HG02759 (cell line): ENCODE results near the gene PKP3.
"Not testable (repeated sequence)": the region's sequence is repeated elsewhere in the genome, so short reads cannot be mapped to it uniquely, and the experiment has no call there.

Experiments used
- ATAC-seq: cut with Tn5 transposase; IDR thresholded peaks from one replicate; pipeline ENCODE4 v1.9.1; 2021; ENCODE audit warnings: mild to moderate bottlenecking, moderate library complexity; ENCODE audit not compliant: unreplicated experiment

Gene PKP3

DNA sequence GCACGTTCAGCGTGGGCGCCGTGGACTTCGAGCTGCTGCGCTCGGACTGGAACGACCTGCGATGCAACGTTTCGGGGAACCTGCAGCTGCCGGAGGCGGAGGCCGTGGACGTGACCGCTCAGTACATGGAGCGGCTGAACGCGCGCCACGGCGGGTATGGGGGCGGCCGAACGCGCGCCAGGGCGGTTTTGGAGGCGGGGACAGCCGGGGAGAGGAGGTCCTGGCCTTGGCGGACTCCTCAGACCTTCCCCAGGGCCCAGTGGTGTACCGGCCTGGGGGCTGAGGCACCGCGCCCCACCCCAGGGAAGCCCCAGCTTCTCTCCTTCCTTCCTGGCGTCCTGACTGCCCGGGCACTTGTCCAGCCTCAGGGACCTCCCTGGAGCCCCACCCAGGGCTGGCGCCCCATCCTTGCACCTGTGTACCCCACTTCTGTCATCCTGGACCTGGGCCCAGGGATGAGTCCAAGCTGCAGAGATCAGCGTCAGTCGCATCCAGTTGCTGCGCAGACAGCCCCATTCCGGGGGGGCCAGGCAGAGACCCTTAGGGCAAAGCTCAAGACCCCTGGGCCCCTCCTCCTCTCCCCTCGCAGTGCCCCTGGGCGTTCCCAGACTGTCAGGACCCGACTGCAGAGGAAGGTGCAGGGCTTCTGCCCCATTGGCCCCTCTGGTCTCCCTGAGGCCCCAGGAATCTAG, 16.7 kb upstream of the PKP3 start:
- ATAC-seq = no peak

DNA sequence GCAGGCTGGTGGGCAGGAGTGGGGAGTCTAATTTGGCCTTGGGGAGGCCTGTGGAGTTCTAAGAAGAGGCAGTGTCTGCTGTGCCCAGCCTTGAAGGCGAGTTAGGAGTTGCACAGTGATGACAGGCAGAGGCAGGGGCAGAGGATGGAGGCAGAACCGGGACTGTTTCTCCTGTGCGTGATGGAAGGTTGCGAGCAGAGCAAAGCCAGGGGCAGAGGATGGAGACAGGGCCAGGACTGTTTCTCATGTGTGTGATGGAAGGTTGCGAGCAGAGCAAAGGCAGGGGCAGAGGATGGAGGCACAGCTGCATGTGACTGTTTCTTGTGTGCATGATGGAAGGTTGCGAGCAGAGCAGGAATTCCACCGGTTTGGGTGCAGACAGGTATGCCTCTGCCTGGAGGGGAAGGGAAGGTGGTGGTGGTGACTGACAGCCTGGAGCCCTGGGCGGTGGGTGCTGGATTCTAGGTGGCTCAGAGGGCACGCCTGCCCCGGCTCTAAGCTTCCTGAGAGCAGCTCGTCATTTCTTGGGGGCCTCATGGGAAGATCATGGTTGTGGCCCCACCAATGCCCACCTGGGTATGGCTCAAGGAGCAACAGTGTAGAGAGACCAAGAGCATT, 16.0 kb upstream of the PKP3 start:
- no peak for ATAC-seq

DNA sequence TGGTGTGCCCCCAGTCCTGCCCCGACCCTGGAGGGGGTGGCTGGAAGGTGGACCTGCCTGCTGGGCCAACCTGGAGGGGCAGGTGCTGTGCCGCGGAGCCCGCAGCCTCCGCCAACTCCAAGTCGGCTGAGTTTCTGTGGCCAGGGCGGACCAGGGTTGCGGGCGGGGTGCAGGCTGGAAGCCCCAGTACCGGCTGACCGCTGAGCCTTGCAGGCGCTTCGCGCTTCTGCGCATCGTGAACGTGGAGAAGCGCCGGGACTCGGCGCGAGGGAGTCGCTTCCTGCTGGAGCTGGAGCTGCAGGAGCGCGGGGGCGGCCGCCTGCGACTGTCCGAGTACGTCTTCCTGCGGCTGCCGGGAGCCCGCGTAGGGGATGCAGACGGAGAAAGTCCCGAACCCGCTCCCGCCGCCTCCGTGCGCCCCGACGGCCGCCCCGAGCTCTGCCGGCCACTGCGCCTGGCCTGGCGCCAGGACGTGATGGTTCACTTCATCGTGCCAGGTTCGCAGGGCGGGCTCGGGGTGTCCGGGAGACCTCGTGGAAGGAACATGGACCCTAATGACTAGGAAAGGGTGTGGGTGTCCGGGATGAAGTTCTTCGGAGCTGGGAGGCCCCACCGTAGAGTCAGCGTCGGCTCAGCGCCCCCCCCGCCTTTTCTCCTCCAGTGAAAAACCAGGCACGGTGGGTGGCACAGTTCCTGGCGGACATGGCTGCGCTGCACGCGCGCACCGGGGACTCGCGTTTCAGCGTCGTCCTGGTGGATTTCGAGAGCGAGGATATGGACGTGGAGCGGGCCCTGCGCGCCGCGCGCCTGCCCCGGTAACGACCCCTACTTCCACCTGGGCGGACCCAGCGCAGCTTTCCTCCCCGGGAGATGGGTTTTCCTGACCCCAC, 14.6 kb upstream of the PKP3 start:
- no peak for ATAC-seq

DNA sequence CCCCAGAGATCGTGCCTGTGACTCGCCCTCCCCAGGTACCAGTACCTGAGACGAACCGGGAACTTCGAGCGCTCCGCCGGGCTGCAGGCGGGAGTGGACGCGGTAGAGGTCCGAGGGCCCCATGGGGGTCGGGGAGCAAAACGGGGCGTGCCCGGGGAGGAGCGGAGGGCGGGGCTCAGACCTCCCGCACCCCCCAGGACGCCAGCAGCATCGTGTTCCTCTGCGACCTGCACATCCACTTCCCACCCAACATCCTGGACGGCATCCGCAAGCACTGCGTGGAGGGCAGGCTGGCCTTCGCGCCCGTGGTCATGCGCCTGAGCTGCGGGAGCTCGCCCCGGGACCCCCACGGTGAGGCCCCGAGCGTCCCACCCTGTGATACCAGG, 13.9 kb upstream of the PKP3 start:
- ATAC-seq = no peak

DNA sequence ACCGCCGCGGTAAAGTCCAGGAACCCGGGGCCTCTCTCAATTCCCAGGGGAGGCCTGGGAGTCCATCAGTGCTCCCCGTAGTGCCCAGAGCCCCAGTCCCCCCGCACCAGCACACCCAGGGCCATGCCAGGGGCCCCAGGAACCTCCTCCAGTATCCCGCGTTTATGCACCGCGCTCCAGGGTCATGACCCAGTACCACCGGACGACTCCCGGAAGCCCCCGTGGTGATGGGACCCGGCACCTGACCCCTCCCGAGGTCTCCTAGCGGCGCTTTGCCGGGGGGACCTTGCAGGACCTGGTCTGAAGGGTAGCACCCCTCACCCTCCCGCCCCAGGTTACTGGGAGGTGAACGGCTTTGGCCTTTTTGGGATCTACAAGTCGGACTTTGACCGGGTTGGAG, 13.5 kb upstream of the PKP3 start:
- ATAC-seq = no peak

DNA sequence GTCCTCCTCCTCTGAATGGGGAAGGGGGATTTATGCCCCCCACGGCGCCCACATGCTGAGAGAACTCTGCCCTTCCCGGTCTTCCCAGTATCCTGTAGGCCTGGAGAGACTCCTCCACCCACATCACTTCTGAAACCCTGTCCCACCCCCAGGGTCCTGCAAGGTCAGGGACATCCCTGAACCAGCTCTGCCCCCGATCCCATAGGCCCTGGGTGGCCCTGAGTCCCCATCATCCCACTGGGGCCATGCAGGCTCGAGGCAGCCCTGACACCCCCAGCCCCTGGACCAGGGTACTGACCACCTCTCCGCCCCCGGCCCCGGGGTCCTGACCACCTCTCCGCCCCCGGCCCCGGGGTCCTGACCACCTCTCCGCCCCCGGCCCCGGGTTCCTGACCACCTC, 13.0 kb upstream of the PKP3 start:
- ATAC-seq = no peak

DNA sequence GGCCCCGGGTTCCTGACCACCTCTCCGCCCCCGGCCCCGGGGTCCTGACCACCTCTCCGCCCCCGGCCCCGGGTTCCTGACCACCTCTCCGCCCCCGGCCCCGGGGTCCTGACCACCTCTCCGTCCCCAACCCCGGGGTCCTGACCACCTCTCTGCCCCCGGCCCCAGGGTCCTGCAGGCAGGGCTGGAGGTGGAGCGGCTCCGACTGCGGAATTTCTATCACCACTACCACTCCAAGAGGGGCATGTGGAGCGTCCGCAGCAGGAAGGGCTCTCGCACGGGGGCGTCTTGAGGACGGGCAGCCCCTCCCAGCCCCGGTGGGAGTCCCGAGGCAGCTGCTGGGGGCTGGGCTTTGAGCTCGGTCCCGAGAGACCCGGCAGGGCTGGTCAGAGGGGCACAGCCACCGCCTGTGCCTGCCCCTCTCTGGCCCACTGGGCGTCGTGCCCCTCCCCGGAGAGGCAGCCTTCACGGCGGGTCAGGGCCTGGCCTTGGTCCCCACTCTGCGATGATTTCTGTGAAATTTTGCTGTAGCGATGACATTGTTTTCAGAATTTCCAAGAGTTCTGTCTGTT, 12.4 kb upstream of the PKP3 start:
- ATAC-seq = no peak

DNA sequence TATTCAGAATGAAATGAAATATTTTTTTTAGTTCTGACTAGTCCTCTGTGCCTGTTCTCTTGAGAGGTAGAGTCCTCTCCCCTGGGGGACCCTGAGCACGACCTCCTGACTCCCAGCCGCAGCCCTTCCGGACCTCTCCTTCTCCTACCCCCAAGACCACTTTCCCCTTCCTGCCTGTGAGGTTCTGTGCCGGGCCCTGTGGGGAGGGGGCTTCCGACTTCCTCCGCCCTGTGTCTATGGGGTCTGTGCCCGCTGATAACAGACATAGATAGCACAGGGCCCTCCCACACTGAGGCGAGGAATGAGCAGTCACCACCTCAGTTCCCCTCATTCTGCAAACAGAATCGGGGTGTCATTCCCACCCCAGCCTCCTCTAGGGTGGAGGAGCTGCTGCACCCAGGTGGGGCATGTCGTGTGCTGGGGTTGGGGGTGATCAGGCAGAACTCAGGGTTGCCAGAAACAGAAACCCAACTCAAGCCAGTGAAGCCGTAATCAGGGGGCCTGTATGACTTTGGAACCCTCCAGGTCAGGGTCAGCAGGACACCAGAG, 11.9 kb upstream of the PKP3 start:
- no peak for ATAC-seq

DNA sequence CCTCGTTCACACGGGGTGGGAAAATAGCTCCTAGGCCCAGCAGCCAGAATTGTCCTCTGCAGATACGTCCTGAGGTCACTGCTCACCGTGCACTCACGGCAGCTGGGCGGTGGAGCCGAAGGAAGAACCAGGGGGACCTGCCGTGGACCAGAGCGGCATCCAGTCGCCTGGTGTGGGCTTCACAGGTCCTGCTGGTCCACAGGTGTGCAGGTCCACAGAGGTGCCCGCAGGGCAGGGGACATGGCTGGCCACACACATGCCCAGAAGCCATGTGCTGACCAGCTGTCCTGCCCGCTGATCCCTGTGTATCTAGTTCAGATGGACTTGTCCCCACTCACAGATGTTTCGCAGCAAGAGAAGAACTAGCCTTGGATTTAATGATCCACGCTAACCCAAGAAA, 10.6 kb upstream of the PKP3 start:
- no peak for ATAC-seq

DNA sequence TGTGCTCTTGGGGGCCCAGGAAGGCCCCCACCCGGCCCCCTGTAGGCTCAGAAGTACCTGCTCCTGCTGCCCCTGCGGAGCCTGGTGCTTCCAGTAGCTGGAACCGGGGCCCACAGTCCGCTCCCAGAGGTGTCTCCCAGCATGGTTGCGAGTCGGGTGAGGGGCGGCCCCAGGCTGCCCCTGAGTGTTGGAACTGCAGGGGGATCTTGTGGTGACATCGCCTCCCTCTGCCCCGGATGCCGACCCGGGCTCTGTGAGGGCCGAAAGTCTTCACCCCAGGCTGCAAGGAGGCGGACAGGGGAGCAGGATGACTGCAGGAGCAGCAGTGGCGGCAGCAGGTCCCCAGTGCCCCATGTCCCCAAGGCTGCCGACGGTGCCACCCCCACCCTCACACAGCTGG, 9.5 kb upstream of the PKP3 start:
- no peak for ATAC-seq

DNA sequence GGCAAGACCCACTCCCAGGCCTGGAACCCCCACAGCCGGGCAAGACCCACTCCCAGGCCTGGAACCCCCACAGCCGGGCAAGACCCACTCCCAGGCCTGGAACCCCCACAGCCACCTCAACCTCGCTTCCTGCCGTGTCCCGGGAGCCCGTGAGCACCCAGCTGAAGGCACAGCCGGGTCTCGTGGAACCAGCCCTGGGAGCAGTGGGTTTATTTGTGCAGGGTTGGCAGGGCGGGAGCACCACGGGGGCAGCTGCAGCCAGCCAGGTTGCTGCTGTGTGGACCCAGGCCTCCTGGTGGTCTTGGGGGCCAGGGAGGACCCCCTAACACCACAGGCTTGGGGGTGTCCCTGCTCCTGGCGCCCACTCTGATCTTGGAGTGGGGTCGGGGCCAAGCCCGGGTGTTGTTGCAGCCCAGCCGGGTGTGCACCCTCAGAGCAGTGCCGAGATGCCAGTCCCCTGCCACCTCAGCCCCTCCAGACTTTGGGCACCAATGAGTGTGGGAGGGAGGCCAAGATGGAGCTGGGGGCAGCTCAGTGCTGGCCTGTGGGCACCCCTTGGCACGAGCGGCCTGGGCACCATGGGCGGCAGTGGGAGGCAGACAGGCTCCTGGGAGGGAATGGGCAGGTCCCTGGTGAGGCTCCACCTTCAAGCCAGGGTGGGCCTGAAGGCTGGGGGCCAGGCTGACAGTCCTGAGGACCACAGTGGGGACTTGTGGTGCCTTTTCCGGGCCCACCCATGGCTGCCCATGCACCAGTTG, 8.2 kb upstream of the PKP3 start:
- no peak for ATAC-seq

DNA sequence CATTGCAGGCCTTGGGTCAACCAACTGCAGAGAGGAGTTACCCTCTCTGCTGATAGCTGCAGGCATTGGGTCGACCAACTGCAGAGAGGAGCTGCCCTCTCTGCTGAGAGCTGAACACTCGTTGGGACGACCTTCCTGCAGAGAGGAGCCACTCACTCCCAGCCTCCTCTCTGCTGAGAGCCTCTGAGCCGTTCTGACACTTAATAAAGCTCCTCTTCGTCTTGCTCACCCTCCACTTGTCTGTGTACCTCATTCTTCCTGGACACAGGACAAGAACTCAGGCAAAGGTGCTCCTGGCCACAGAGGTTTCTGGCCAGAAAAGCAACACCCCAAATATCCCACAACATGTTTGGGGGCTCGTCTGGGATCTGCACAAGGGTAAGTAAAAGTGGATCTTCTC, 7.5 kb upstream of the PKP3 start:
- ATAC-seq = no peak

DNA sequence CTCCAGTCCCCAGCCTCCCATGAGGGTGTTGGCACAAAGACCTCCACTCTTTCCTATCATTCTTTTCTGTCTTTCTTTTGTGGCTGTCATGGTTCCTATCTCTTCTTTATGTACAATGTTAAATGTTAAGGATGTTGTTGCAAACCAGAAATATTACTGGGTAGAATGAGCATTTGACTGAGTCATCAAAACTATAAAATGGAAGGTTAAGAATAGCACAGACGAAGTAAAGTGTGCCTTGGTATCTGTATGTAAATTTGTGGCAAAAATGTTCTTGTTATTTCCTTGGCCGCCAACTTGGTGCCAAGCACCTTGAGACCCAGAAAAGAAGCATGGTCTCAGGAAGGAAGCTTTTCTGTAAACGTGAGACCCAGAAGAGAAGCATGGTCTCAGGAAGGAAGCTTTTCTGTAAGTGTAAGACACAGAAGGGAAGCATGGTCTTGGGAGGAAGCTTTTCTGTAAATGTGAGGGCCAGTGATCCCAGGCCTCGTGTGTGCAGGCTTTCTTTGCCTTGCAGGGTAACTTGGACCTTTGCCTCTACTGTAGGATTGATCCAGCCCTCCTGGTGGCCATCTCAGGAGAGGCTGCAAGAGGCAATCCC, 6.7 kb upstream of the PKP3 start:
- ATAC-seq = no peak

DNA sequence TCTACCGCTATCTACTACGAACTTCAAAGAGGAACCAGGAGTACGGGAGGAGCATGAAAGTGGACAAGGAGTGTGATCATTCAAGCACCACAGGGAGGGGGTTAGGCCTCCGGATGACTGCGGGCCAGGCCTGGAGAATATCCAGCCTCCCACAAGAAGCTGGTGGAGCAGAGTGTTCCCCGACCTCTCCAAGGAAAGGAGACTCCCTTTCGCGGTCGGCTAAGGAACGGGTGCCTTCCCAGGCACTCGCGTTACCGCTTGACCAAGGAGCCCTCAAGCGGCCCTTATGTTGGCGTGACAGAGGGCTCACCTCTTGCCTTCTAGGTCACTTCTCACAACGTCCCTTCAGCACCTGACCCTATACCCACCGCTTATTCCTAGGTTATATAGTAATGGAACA, 4.6 kb upstream of the PKP3 start:
- not testable (repeated sequence) for ATAC-seq

DNA sequence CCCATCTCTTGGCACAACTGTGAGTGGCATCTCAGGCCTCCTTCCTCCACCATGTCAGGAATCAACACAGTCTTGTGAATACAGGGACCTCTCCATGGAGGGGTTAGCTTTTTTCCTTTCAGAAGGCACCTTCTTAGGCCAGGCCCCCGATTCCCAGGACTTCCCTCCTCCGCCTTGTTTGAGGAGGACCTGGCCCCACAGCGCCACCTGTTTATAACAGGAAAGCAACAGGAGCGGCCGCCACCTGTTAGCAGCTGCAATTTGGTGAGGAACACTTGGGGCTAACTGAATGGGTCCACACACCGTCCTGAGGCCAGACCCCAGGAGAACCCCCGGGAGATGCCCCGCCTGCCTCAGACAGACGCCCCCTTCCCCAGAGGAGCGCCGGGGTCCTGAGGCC, 3.8 kb upstream of the PKP3 start:
- no peak for ATAC-seq

DNA sequence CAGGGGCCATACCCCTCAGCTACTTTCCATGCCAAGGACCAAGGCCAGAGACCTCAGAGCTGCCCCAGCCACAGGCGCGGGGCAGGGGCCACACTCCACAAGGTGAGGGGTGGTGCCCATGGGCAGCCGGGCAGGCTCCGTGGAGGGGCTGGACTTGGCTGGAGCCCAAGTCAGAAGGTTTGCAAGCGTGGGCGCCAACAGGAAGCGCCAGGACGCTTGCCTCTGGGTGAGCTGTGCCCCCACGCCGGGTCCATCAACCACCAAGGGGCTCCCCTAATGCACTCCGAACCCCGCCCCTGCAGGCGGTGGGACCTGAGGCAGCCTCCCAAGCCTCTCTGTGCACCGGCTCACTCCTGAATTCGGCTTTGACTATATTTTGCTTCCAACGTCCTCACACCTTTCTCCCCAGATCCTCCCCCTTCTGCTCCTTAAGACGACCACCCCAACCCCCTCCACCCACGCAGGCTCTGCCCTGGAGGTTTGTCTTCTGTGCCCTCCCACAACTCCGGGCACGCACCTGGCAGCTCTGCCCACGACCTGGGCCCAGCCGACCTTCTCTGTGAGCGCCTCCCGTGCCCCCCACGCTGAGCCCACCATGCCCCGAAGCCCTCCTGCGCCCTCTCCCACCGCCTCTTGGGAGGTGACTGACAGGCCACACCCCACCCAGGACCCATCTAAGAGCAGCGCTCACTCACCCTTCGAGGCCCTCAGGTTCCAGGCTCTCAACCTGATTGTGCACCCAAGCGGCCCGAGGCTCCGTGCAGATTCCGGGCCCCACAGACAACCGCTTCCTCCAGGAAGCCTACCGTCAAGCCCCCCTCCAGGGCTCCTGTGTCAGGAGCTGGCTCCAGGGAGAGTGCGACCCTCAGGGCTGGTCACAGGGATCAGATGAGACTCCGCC, 2.6 kb upstream of the PKP3 start:
- no peak for ATAC-seq

DNA sequence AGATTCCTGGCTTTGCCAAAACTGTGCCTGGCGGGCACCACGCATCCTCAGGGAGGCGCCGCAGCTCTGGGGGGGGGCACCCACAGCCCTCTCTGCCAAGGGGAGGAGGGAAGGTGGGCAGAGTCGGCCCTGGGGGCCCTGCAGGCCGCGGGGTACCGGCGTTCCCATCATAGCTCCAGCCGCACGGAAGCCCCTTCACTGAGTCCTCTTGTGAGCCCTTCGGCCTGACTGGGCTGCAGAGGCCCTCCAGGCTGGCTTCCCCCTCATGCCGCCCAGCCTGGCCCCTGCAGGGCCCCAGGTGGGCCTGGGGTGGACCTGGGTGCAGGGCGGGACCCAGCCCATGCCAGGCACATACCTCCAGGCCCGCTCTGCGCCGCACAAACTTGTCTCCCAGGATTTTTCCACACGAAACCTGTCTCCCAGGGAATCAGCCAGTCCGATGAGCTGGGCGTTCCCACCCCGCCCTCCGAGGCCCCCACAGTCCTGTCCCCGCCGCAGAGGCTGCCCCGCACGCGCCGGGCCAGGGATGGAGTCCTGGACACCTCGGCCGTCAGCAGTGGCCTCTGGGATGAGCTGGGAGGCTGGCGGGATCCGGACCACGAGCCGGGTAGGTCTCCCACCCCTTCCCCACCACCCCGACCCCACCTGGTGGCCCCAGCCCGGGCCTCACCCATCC, 1.8 kb upstream of the PKP3 start:
- no peak for ATAC-seq

DNA sequence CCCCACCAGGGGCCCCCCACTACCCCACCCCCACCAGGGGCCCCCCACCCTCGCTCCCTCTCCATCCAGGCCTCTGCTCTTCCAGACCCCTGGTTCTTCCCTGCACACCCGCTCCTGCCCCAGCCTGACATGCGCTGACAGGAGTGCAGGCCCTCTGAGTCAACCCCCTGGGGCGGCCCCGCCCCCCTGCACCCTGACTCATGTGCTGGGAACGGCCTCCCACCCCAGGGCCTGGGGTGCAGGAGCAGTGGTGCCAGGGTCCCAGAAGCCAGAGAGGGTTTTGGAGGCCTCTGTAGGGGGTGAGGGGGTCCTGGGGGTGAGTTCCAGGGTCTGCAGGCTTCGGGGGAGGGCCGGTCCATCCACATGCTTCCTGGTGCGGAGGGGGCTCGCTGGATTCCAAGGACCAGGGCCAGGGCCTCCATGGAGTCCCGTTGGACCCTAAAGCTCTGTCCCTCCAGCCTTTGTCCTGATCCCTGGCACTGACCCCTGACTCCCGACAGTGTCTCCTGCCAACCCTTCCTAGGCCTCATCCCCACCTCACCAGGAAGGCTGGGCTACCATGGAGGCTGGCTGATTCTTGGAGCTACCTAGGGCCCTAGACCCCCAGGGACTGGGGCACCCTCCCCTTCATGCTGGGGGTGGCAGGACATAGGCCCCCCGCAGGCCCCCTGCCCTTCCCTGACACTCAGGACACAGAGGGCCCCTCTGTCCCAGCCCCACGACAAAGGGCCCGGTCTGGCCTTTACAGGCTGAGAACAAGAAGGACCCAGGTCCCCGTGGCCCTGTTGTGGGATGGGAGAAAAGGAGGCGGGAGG, 583 bp upstream of the PKP3 start:
- no peak for ATAC-seq
